Osteoblast (primary cell): Measurements from ENCODE around the gene TLE4. TPM values are rescaled to one million over a fixed set of nuclear protein-coding genes. Genes with fewer than 3 reads are reported as not detected.
A peak's percentile ranks its signal among the peaks of the same experiment; 100 is the strongest.

Experiments used
- DNase-seq: peaks from one replicate; pipeline ENCODE4 v3.0.0; 2011; ENCODE audit warnings: low spot score, mixed read lengths; ENCODE audit not compliant: insufficient read length; ENCODE audit errors: missing footprints
- H2AFZ ChIP-seq: 2 replicates; pipeline ENCODE4 v1.6.0; 2011; ENCODE audit warnings: mild to moderate bottlenecking, low read length
- H3K27ac ChIP-seq: 2 replicates; pipeline ENCODE4 v1.5.1; 2011; ENCODE audit warnings: mild to moderate bottlenecking, low read depth, low read length, moderate library complexity
- H3K27me3 ChIP-seq: 2 replicates; pipeline ENCODE4 v1.6.0; 2012; ENCODE audit warnings: mild to moderate bottlenecking, control low read depth, inconsistent platforms, low read length, moderate library complexity; ENCODE audit not compliant: insufficient read depth
- H3K36me3 ChIP-seq: 2 replicates; pipeline ENCODE4 v1.5.1; 2011; ENCODE audit warnings: mild to moderate bottlenecking, low read length, control low read depth, moderate library complexity; ENCODE audit not compliant: insufficient read depth
- H3K4me1 ChIP-seq: 2 replicates; pipeline ENCODE4 v1.5.1; 2011; ENCODE audit warnings: mild to moderate bottlenecking, low read length, control low read depth, moderate library complexity; ENCODE audit not compliant: insufficient read depth
- H3K4me2 ChIP-seq: 2 replicates; pipeline ENCODE4 v1.6.0; 2011; ENCODE audit warnings: mild to moderate bottlenecking, low read length; ENCODE audit not compliant: insufficient read depth
- H3K4me3 ChIP-seq: fragments of 200-600 bp; sonication (generic); 3 replicates; pipeline ENCODE4 v1.5.1; 2012; ENCODE audit warnings: mild to moderate bottlenecking, low read length, inconsistent platforms; ENCODE audit not compliant: insufficient read depth
- H3K79me2 ChIP-seq: 2 replicates; pipeline ENCODE4 v1.6.0; 2012; ENCODE audit warnings: mild to moderate bottlenecking, low read length, control low read depth, inconsistent platforms; ENCODE audit not compliant: insufficient read depth
- H3K9me3 ChIP-seq: 2 replicates; pipeline ENCODE4 v1.5.1; 2011; ENCODE audit warnings: low read depth, low read length, control low read depth
- H4K20me1 ChIP-seq: 2 replicates; pipeline ENCODE4 v1.6.0; 2012; ENCODE audit warnings: mild to moderate bottlenecking, low read length, control low read depth; ENCODE audit not compliant: insufficient read depth
- total RNA-seq: library from RNA; depleted of rRNA; stranded (reverse); fragments of >200 nt; gene quantifications from 2 replicates; pipeline ENCODE4 v1.2.3, GENCODE V29; 2012
- TF ChIP-seq, protein P1 (sequence below): IDR thresholded peaks from 2 replicates; pipeline ENCODE4 v1.5.1; 2011; ENCODE audit warnings: mild to moderate bottlenecking, low read depth, low read length, moderate library complexity; ENCODE audit errors: extremely low read depth

The TLE4 gene
- total RNA-seq, 1 donor, result 62.2 TPM

DNA sequence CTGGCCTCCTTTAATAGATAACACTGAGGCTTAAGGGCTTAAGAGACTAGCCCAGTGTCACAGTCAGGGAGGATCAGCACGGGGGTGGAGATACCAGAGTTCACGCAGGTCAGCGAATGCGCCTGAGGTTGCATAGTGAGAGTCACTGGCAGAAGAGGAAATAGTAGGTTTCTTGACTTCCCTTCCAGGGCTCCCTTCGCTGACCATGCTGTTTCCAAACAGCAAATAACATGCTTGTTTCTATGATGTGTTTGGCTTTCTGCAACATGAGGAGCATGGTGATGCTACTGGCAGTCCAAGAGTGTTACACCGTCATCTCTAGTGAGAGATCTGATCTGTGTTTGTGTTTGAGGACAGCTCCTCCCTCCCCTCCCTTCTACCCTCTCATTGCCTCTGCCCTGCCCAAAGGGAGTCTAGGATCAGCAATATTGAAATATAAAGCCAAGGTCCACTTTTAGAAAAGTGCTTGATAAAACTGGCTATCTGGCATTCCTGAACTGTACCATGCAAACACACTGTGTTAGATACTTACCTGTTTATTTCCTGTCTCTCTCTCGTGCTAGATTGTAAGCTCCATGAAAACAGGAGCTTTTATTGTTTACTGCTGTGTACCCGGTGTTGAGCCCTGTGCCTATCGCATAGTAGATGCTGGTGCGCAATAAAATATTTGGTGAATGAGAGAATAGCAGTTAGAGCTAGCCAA is 12.3 kb downstream of the TLE4 start:
- Histone ChIP-seq H3K27ac (no peak overlapping the region), H3K4me3 (no peak overlapping the region), H3K79me2 (peaks cover 62% of the 10 kb centered on the region), H3K36me3 (peaks cover 11% of the 10 kb centered on the region), H3K4me1 (peaks cover 24% of the 10 kb centered on the region), H3K4me2 (no peak overlapping the region), H2AFZ (no peak overlapping the region), H3K9me3 (no peaks in the 10 kb centered on the region), H4K20me1 (peaks cover 19% of the 10 kb centered on the region), H3K27me3 (no peaks in the 10 kb centered on the region)
- TF ChIP-seq, protein P1, sequence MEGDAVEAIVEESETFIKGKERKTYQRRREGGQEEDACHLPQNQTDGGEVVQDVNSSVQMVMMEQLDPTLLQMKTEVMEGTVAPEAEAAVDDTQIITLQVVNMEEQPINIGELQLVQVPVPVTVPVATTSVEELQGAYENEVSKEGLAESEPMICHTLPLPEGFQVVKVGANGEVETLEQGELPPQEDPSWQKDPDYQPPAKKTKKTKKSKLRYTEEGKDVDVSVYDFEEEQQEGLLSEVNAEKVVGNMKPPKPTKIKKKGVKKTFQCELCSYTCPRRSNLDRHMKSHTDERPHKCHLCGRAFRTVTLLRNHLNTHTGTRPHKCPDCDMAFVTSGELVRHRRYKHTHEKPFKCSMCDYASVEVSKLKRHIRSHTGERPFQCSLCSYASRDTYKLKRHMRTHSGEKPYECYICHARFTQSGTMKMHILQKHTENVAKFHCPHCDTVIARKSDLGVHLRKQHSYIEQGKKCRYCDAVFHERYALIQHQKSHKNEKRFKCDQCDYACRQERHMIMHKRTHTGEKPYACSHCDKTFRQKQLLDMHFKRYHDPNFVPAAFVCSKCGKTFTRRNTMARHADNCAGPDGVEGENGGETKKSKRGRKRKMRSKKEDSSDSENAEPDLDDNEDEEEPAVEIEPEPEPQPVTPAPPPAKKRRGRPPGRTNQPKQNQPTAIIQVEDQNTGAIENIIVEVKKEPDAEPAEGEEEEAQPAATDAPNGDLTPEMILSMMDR, result no peak
- peak; percentile 17 for DNase-seq

- Histone ChIP-seq H3K4me2 (no peak overlapping the region), H2AFZ (no peak overlapping the region), H4K20me1 (peaks cover 19% of the 10 kb centered on the region), H3K79me2 (peaks cover 65% of the 10 kb centered on the region), H3K36me3 (peaks cover 9% of the 10 kb centered on the region), H3K27ac (no peak overlapping the region), H3K27me3 (no peaks in the 10 kb centered on the region), H3K9me3 (no peaks in the 10 kb centered on the region), H3K4me1 (peaks cover 22% of the 10 kb centered on the region), H3K4me3 (no peak overlapping the region)
- no peak for DNase-seq
- TF ChIP-seq, protein P1, result no peak
Observed at GRCh38 chr9:79584655-79584982, 12.9 kb downstream of the TLE4 start.

GRCh38 chr9:79588488-79589223 is 16.9 kb downstream of the TLE4 start:
- Histone ChIP-seq H3K27me3 (no peaks in the 10 kb centered on the region), H3K79me2 (peaks cover 65% of the 10 kb centered on the region), H4K20me1 (peaks cover 16% of the 10 kb centered on the region), H3K4me2 (no peak overlapping the region), H3K4me1 (peaks cover 11% of the 10 kb centered on the region), H3K4me3 (no peak overlapping the region), H3K27ac (no peak overlapping the region), H2AFZ (no peak overlapping the region), H3K9me3 (no peaks in the 10 kb centered on the region), H3K36me3 (no peaks in the 10 kb centered on the region)
- TF ChIP-seq, protein P1, result no peak
- no peak for DNase-seq

- Histone ChIP-seq H3K9me3 (no peaks in the 10 kb centered on the region), H3K4me1 (peaks cover 8% of the 10 kb centered on the region), H3K36me3 (no peaks in the 10 kb centered on the region), H3K79me2 (peaks cover 59% of the 10 kb centered on the region), H3K27me3 (no peaks in the 10 kb centered on the region), H3K4me3 (no peak overlapping the region), H3K27ac (no peak overlapping the region), H4K20me1 (peaks cover 8% of the 10 kb centered on the region), H3K4me2 (no peak overlapping the region), H2AFZ (no peak overlapping the region)
- no peak for DNase-seq
- TF ChIP-seq, protein P1, result no peak
Observed at GRCh38 chr9:79591458-79591857, 19.7 kb downstream of the TLE4 start.
